ENCODE measurements around the gene DUOXA1.

- TF ChIP-seq CTCF (conservative IDR thresholded peaks at IDR 0.05): no peak
- no peak for TF ChIP-seq ZFX (IDR thresholded peaks at IDR 0.05)
These were observed 8.7 kb downstream of the DUOXA1 start for GRCh38 chr15:45121020-45121419.

All from C4-2B (cell line).